Activated B cell treated with CpG ODN at 0.5 μM for 24 hours (primary cell): Measurements from ENCODE around the gene STXBP4. TPM values are rescaled to one million over a fixed set of nuclear protein-coding genes. Genes with fewer than 3 reads are reported as not detected.
A peak's percentile ranks its signal among the peaks of the same experiment; 100 is the strongest.

Source experiments
- ATAC-seq: fragments of 200-7000 bp; cut with Tn5 transposase; one replicate; pipeline ENCODE4 v1.10.0; 2021; ENCODE audit warnings: low read depth, mild to moderate bottlenecking, moderate library complexity
- CTCF ChIA-PET: fragments of 350-600 bp; sonication (Branson Sonifier 250); formaldehyde crosslinking; loops from one replicate; lab custom pipeline; 2021; ENCODE audit warnings: antibody characterized with exemption; lab: Charles Lee
- POLR2A ChIA-PET: fragments of 350-600 bp; sonication (Branson Sonifier 250); formaldehyde crosslinking; loops from one replicate; lab custom pipeline; 2021; ENCODE audit warnings: antibody characterized with exemption; lab: Charles Lee
- DNase-seq: peaks from one replicate; pipeline ENCODE4 v3.0.0; 2022
- H3K27ac Mint-ChIP-seq: one replicate; pipeline ENCODE4 v1.8.0; 2020; ENCODE audit warnings: mixed read lengths
- H3K27me3 Mint-ChIP-seq: one replicate; pipeline ENCODE4 v1.8.0; 2021; ENCODE audit warnings: mixed read lengths
- H3K36me3 Mint-ChIP-seq: one replicate; pipeline ENCODE4 v1.8.0; 2021; ENCODE audit warnings: low read depth, mixed read lengths
- H3K4me1 Mint-ChIP-seq: one replicate; pipeline ENCODE4 v1.8.0; 2021; ENCODE audit warnings: mixed read lengths
- H3K4me3 Mint-ChIP-seq: one replicate; pipeline ENCODE4 v1.8.0; 2020; ENCODE audit warnings: mild to moderate bottlenecking, mixed read lengths
- H3K9me3 Mint-ChIP-seq: one replicate; pipeline ENCODE4 v1.8.0; 2020; ENCODE audit warnings: mixed read lengths
- intact Hi-C: fragments of 100-400 bp; cut with micrococcal nuclease; formaldehyde crosslinking; loops from one replicate; pipeline ENCODE4 v1.15.1; 2024
- total RNA-seq: library from RNA; stranded (reverse); gene quantifications from 2 replicates; pipeline ENCODE4 v1.2.3, GENCODE V29; 2022
- TF ChIP-seq, protein P1 (sequence below): fragments of 200-600 bp; IDR thresholded peaks from one replicate; pipeline ENCODE4 v1.8.0; 2022; ENCODE audit warnings: antibody characterized with exemption, mild to moderate bottlenecking

Gene STXBP4
- total RNA-seq, 1 donor from 2014 or later = 9.5 TPM

DNA sequence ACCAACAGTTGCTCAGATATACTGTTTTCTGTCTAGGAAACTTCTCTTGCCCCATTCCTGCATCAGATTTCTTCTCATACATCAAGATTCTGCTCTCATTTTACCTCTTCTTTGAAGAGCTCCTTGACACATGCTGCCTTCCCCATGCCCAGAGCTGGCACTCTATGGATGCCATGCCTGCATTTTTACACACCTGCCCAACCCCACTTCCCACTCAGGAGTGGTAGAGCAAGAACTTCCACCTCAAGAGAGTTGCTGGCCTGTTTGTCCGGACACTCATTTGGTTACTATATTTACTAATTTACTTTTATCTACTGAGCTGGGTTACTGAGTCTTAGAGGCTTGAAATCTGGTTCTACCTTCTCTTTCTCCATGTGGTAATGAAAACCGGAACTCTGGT, 197.9 kb downstream of the STXBP4 start:
- Mint-ChIP-seq H3K4me3 (no peak overlapping the region), H3K27me3 (no peaks in the 10 kb centered on the region), H3K4me1 (peaks cover 23% of the 10 kb centered on the region), H3K27ac (no peak overlapping the region), H3K36me3 (no peaks in the 10 kb centered on the region), H3K9me3 (no peaks in the 10 kb centered on the region)
- ATAC-seq (no peak), DNase-seq (no peak)
- ChIA-PET POLR2A (no interaction called here), CTCF (no interaction called here)
- TF ChIP-seq, protein P1, sequence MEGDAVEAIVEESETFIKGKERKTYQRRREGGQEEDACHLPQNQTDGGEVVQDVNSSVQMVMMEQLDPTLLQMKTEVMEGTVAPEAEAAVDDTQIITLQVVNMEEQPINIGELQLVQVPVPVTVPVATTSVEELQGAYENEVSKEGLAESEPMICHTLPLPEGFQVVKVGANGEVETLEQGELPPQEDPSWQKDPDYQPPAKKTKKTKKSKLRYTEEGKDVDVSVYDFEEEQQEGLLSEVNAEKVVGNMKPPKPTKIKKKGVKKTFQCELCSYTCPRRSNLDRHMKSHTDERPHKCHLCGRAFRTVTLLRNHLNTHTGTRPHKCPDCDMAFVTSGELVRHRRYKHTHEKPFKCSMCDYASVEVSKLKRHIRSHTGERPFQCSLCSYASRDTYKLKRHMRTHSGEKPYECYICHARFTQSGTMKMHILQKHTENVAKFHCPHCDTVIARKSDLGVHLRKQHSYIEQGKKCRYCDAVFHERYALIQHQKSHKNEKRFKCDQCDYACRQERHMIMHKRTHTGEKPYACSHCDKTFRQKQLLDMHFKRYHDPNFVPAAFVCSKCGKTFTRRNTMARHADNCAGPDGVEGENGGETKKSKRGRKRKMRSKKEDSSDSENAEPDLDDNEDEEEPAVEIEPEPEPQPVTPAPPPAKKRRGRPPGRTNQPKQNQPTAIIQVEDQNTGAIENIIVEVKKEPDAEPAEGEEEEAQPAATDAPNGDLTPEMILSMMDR = no peak
- intact Hi-C loops = loop anchor here (5.0 kb wide), 1 partner anchor 71 kb away; no protein-coding TSS in a partner anchor

DNA sequence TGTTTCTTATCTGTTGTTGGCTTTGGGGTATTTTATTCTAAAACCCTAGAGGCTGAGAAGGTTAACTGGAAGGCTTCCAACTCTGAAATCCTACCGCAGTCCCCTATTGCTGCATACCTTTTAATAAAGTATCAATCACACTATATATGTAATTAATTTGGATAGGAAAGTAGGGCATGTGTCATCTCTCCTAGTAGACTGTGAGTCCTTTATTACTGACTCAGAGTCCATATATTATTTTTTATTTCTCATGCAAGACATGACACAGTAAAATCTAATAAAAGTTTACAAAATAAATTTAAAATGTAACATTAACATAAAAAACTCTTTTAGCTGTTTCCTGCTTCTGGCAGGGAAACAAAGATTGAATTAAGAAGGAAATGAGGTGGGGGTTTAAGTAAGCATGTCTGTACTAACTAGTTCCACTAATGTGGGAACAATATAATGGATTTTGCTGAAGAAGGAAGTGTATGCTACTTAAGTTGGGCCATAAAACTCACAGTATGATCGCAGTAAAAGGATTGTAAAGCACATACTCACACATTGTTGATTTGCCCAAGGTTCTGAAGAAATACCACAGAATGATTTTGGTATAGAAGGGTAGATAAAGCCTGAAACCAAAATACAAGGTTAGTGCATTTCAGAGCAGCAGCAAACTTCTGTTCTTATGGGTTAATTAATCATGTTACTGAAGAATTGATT, 198.6 kb downstream of the STXBP4 start:
- POLR2A ChIA-PET = no interaction called here
- Mint-ChIP-seq H3K36me3 (no peaks in the 10 kb centered on the region), H3K27ac (no peak overlapping the region), H3K27me3 (no peaks in the 10 kb centered on the region), H3K9me3 (no peaks in the 10 kb centered on the region), H3K4me3 (no peak overlapping the region), H3K4me1 (peaks cover 27% of the 10 kb centered on the region)
- CTCF ChIA-PET = no interaction called here
- ATAC-seq (no peak), DNase-seq (no peak)
- TF ChIP-seq, protein P1 = no peak
- intact Hi-C loops = loop anchor here (5.0 kb wide), 1 partner anchor 70 kb away; no protein-coding TSS in a partner anchor

DNA sequence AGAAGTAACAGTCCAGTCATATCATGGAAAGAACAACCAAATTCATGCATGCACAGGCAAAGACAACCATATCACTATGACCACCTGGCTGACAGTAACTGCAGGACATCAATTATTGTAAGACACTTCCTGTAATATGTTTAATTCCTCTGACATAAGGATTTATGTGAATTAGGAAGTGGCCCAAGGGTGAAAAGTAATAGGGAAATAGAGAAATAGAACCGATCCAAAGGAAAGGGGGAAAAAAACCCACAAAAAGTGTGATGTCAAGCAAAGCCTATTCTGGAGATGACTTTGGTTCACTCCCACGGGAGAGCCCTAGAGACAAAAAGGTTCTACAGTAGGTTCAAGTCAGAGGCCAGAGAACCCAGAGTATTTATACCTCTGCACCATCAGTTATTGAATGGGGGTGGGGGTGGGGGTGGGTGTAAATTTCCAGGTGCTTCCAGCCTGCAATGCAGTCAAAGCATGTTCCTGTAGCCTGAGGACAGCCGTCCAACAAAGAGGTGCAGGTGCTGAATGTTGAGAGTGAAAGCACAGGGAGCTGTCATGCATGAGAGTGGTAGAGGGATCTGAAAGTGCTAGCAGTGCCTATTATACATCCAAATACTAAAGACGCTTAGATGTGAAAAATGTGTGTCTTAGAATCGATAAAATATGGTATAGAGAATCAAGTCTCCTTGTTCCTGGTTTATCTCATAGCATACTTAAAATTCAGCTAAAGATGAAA, 200.6 kb downstream of the STXBP4 start:
- peaks cover 3% of the 10 kb centered on the region for H3K9me3 Mint-ChIP-seq
- intact Hi-C loops = loop anchor here (5.0 kb wide), 1 partner anchor 68 kb away; no protein-coding TSS in a partner anchor
- DNase-seq = no peak
- ChIA-PET CTCF (no interaction called here), POLR2A (interaction anchor here (0.7 kb wide), 1 partner anchor 13 kb away, joined by 3 read pairs; no protein-coding TSS in a partner anchor)
- peaks cover 24% of the 10 kb centered on the region for H3K4me1 Mint-ChIP-seq
- H3K4me3 Mint-ChIP-seq = no peak overlapping the region
- no peaks in the 10 kb centered on the region for H3K27me3 Mint-ChIP-seq
- H3K27ac Mint-ChIP-seq = peak overlapping the region; percentile 51
- TF ChIP-seq, protein P1 = no peak
- no peaks in the 10 kb centered on the region for H3K36me3 Mint-ChIP-seq
- peak; percentile 92 for ATAC-seq

DNA sequence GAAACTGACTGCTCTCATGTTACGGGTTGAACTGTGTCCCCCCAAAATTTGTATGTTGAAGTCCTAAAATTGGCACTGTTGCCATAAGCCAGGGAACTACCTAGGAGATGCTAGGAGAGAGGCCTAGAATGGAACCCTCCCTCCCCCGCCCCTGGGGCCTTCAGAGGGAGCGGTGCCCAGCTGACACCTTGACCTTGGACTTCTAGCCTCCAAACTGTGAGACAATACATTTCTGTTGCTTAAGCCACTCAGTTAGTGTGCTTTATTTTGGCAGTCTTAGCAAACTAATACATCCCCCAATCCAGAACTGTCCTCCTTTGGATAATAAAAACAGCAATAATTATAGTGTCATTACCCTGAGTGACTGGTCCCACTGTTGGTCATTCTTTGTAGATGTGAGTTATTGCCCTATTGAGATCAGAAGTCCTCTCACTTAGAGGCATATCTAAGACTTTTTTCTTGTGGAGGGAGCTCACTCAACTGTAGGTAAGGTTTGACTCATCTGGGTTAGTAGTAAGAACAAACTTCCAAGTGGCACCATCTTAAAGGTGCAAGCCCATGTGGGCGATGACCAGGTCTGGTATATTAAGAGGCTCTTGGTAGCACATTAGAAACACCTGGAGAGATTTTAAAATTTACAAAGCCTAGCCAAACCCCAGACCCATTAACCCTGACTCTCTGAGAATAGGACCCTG, 203.2 kb downstream of the STXBP4 start:
- TF ChIP-seq, protein P1 = no peak
- intact Hi-C loops = no loop called here
- H3K4me3 Mint-ChIP-seq = no peak overlapping the region
- peaks cover 43% of the 10 kb centered on the region for H3K4me1 Mint-ChIP-seq
- DNase-seq = no peak
- CTCF ChIA-PET = no interaction called here
- H3K27ac Mint-ChIP-seq = no peak overlapping the region
- ATAC-seq = no peak
- POLR2A ChIA-PET = no interaction called here
- no peaks in the 10 kb centered on the region for H3K27me3 Mint-ChIP-seq
- peaks cover 7% of the 10 kb centered on the region for H3K9me3 Mint-ChIP-seq
- no peaks in the 10 kb centered on the region for H3K36me3 Mint-ChIP-seq

DNA sequence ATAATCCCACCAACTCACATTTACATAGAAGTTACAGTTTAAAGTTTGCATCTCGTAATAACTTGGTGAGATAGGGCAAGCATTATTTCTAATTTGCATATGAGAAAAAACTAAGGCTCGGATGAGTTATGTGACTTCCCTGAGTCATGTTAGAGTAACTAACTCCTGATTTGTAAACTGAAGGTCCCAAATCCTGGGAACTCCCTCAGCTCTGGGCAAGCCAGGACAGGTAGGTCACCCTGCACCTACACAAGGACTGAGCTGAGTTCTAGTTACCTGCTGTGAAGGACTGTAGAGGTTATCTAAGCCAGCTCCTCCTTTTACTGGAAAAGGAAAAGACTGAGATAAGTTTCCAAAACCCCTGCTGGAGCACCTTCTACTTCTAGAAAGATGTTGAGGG, 204.0 kb downstream of the STXBP4 start:
- intact Hi-C loops = no loop called here
- Mint-ChIP-seq H3K4me1 (peaks cover 48% of the 10 kb centered on the region), H3K9me3 (peaks cover 7% of the 10 kb centered on the region), H3K27me3 (no peaks in the 10 kb centered on the region), H3K27ac (no peak overlapping the region), H3K36me3 (no peaks in the 10 kb centered on the region), H3K4me3 (no peak overlapping the region)
- DNase-seq (no peak), ATAC-seq (no peak)
- TF ChIP-seq, protein P1 = no peak
- POLR2A ChIA-PET = no interaction called here
- CTCF ChIA-PET = no interaction called here
